Breast epithelium (tissue), 3 donors: ENCODE data around the gene NRXN2.

Experiments
- POLR2AphosphoS5 ChIP-seq, 3 donors: sonication (generic); formaldehyde crosslinking; IDR thresholded peaks; one replicate each; pipeline ENCODE4 v1.6.1; 2017; ENCODE audit warnings: antibody characterized with exemption in 3 of 3
- TF ChIP-seq, protein P1 (sequence below), 3 donors: fragments of 450-650 bp; IDR thresholded peaks; one replicate each; pipeline ENCODE4 v1.5.1; 2016 to 2017; ENCODE audit warnings: antibody characterized with exemption in 3 of 3, mild to moderate bottlenecking in 3 of 3, moderate library complexity in 3 of 3

DNA sequence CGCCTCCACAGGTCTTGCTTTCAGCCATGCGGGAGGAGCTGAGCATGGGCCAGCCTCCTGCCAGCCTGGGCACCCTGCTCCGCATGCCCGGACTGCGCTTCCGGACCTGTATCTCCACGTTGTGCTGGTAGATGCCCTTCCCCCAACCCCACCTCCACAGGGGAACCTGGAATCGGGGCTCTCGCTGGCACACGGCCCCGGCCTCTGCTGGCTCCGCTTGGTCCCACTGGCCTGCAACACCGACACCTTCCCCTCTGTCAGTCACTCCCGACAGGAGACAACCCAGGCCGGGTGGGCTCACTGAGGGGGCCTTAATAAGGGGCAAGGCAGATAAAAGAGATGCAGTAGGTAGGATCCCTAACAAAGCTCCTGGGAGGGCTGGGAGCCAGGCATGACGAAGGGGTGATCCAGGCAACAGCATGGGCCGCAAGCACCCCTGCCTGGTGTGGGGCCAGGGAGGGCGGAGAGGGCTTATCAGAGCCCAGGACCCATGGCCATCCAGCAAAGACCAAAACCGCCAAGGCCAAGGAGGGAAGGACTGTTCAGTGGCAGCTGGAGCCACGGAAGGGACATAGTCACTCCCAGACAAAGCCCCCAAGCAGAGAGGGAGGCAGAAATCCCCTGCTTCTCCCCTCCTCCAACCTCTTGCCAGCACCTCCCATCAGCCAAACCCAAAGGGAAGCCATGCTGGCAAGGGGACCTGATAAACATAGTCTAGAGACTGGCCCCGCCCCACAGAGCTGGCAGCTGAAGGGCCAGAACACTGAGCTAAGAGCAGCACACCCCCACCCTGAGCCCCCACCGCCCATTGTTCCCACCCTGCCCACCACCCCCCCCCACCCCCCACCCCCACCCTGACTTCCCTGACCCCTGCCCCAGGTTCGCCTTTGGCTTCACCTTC is 124.0 kb downstream of the NRXN2 start:
- TF ChIP-seq, protein P1, sequence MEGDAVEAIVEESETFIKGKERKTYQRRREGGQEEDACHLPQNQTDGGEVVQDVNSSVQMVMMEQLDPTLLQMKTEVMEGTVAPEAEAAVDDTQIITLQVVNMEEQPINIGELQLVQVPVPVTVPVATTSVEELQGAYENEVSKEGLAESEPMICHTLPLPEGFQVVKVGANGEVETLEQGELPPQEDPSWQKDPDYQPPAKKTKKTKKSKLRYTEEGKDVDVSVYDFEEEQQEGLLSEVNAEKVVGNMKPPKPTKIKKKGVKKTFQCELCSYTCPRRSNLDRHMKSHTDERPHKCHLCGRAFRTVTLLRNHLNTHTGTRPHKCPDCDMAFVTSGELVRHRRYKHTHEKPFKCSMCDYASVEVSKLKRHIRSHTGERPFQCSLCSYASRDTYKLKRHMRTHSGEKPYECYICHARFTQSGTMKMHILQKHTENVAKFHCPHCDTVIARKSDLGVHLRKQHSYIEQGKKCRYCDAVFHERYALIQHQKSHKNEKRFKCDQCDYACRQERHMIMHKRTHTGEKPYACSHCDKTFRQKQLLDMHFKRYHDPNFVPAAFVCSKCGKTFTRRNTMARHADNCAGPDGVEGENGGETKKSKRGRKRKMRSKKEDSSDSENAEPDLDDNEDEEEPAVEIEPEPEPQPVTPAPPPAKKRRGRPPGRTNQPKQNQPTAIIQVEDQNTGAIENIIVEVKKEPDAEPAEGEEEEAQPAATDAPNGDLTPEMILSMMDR (IDR thresholded peaks at IDR 0.05): no peak
- no peak for TF ChIP-seq POLR2AphosphoS5 (IDR thresholded peaks at IDR 0.05)
